Adrenal gland (tissue), 12 donors: Measurements from ENCODE around the gene MCM3AP. TPM values are rescaled to one million over a fixed set of nuclear protein-coding genes. Genes with fewer than 3 reads are reported as not detected.

Experiments used
- DNase-seq, 7 donors: peaks; one replicate each; pipeline ENCODE4 v3.0.0-alpha.2; 2019 to 2020
- H3K27ac ChIP-seq, 5 donors: fragments of 200-600 bp; sonication (generic) in 4 of 5; 1 replicate in 3 of 5; 2 replicates in 2 of 5; pipeline versions ENCODE4 v1.5.1 to v1.8.0; 2016 to 2020; ENCODE audit warnings: mild to moderate bottlenecking in 1 of 5
- H3K27me3 ChIP-seq: fragments of 200-600 bp; 2 replicates; pipeline ENCODE4 v1.8.0; 2021
- H3K36me3 ChIP-seq, 2 donors: fragments of 200-600 bp; replicated peaks in 1 of 2; 1 replicate in 1 of 2; 2 replicates in 1 of 2; pipeline versions ENCODE4 v1.5.1 to v1.8.0; 2018 to 2022
- H3K4me1 ChIP-seq, 2 donors: fragments of 200-600 bp; replicated peaks in 1 of 2; 1 replicate in 1 of 2; 2 replicates in 1 of 2; pipeline versions ENCODE4 v1.5.1 to v1.8.0; 2018 to 2021
- H3K4me3 ChIP-seq, 4 donors: fragments of 200-600 bp; sonication (generic) in 3 of 4; one replicate each; pipeline ENCODE4 v1.5.1; 2016 to 2018
- H3K9me3 ChIP-seq, 3 donors: fragments of 200-600 bp; sonication (generic) in 1 of 3; replicated peaks in 1 of 3; 1 replicate in 2 of 3; 2 replicates in 1 of 3; pipeline versions ENCODE4 v1.5.1 to v1.8.0; 2016 to 2021
- CTCF ChIP-seq, 6 experiments: fragments of 450-650 bp in 4 of 6; fragments of 200-600 bp in 2 of 6; sonication (generic) in 1 of 6; IDR thresholded peaks; 1 replicate in 5 of 6; 2 replicates in 1 of 6; pipeline versions ENCODE4 v1.5.1 to v1.8.0; 2016 to 2021; ENCODE audit warnings: antibody characterized with exemption in 6 of 6, mild to moderate bottlenecking in 2 of 6, moderate library complexity in 1 of 6
- POLR2A ChIP-seq, 2 donors: fragments of 450-650 bp; IDR thresholded peaks; one replicate each; pipeline ENCODE4 v1.6.1; 2017; ENCODE audit warnings: antibody characterized with exemption in 2 of 2, mild to moderate bottlenecking in 2 of 2, moderate library complexity in 1 of 2
- WGBS, 4 donors: extraction: QIAGEN DNeasy Blood & Tissue Kit in 2 of 4; methylation state at CpG; one replicate each; pipeline versions ENCODE4 v1.1.5 to v1.1.7; 2013 to 2017; 5-methylcytosine and 5-hydroxymethylcytosine counted together
- intact Hi-C, 2 donors: fragments of 100-400 bp; cut with DNase I; formaldehyde crosslinking; loops; one replicate each; pipeline versions ENCODE4 v1.14.1 to v1.15.0; 2022 to 2023
- polyA plus RNA-seq, 3 donors: library from polyadenylated mRNA; stranded (reverse); fragments of 200-250 nt in 2 of 3; fragments of 350-450 nt in 1 of 3; fragmentation: Illumina TruSeq in 1 of 3; extraction: RNeasy Lipid Tissue Mini Kit (QIAGEN cat#74804) in 1 of 3; gene quantifications; one replicate each; pipeline ENCODE4 v1.2.3, GENCODE V29; 2013 to 2014
- total RNA-seq, 9 donors: library from RNA; depleted of rRNA in 4 of 9; stranded (reverse); fragments of >200 nt in 4 of 9; fragments of 120-200 nt in 1 of 9; fragmentation: NEBNext Ultra II Directional in 1 of 9; extraction: Animal tissue kit (Norgen Biotek cat#: 25700) in 1 of 9; gene quantifications; one replicate each; pipeline versions ENCODE4 v1.1.0 to v1.2.4, GENCODE V29; 2013 to 2023
- donor health status: healthy with polysubstance abuse.
- donor health status: Bipolar disorder and iron deficiency.
- donor health status: DM: yes; HTN: yes; CAD: no.
- donor health status: DM: no; HTN: no; CAD: no.
- donor health status: DM: no; HTN: no; CAD: no.
- donor health status: DM: yes; HTN: yes; CAD: no.

Gene MCM3AP
- total and polyA plus RNA-seq, 12 donors: 34.8 to 89.4 (median 70.1) TPM

GRCh38 chr21:46191686-46192575, 93.5 kb downstream of the MCM3AP start:
- intact Hi-C loops: no loop called here
- Histone ChIP-seq H3K36me3 (peaks cover 0 to 44% of the 10 kb centered on the region in 2 donors), H3K4me3 (no peak overlapping the region), H3K27ac (peak overlapping the region in 4 of 5 donors; percentile 10 to 97 (median 58)), H3K9me3 (no peaks in the 10 kb centered on the region), H3K27me3 (no peaks in the 10 kb centered on the region), H3K4me1 (peaks cover 26 to 39% of the 10 kb centered on the region in 2 donors)
- TF ChIP-seq CTCF (IDR thresholded peaks at IDR 0.05) (no peak), POLR2A (IDR thresholded peaks at IDR 0.05) (no peak)
- DNase-seq: peak in 4 of 7 donors; percentile 14 to 43 (median 18)
- WGBS, 4 donors: 93 to 95% (median 95%) methylated on average over 7 to 20 of the region's 20 CpGs

GRCh38 chr21:46191257-46191685, 94.1 kb downstream of the MCM3AP start:
- Histone ChIP-seq H3K36me3 (peaks cover 0 to 37% of the 10 kb centered on the region in 2 donors), H3K27me3 (no peaks in the 10 kb centered on the region), H3K4me3 (no peak overlapping the region), H3K27ac (peak overlapping the region in 4 of 5 donors; percentile 72 to 97 (median 85)), H3K4me1 (peaks cover 26 to 39% of the 10 kb centered on the region in 2 donors), H3K9me3 (no peaks in the 10 kb centered on the region)
- 63 to 80% (median 65%) methylated on average over 1 to 4 of the region's 4 CpGs for WGBS, 4 donors
- DNase-seq: peak; percentile 79 to 91 (median 88)
- no peak for TF ChIP-seq CTCF (IDR thresholded peaks at IDR 0.05)
- peak in 1 of 2 donors; percentile 58 for TF ChIP-seq POLR2A (IDR thresholded peaks at IDR 0.05)
- intact Hi-C loops: no loop called here

GRCh38 chr21:46190491-46191131, 94.8 kb downstream of the MCM3AP start:
- no peaks in the 10 kb centered on the region for H3K9me3 ChIP-seq
- H3K27ac ChIP-seq: peak overlapping the region; percentile 0 to 97 (median 73)
- H3K36me3 ChIP-seq: peaks cover 0 to 30% of the 10 kb centered on the region in 2 donors
- no peak overlapping the region for H3K4me3 ChIP-seq
- intact Hi-C loops: no loop called here
- TF ChIP-seq CTCF (IDR thresholded peaks at IDR 0.05): no peak
- no peak for TF ChIP-seq POLR2A (IDR thresholded peaks at IDR 0.05)
- DNase-seq: peak in 2 of 7 donors; percentile 14 to 19
- H3K27me3 ChIP-seq: no peaks in the 10 kb centered on the region
- H3K4me1 ChIP-seq: peaks cover 26 to 39% of the 10 kb centered on the region in 2 donors
- WGBS, 4 donors: 66 to 86% (median 85%) methylated on average over 6 to 15 of the region's 15 CpGs

GRCh38 chr21:46189959-46190490, 95.4 kb downstream of the MCM3AP start:
- intact Hi-C loops: no loop called here
- TF ChIP-seq CTCF (IDR thresholded peaks at IDR 0.05) (no peak), POLR2A (IDR thresholded peaks at IDR 0.05) (no peak)
- H3K4me1 ChIP-seq: peaks cover 26 to 39% of the 10 kb centered on the region in 2 donors
- H3K36me3 ChIP-seq: peaks cover 0 to 25% of the 10 kb centered on the region in 2 donors
- 94 to 100% (median 96%) methylated on average over 1 to 14 of the region's 14 CpGs for WGBS, 4 donors
- H3K27ac ChIP-seq: peak overlapping the region in 4 of 5 donors; percentile 76 to 97 (median 96)
- peak in 4 of 7 donors; percentile 14 to 54 (median 20) for DNase-seq
- H3K9me3 ChIP-seq: no peaks in the 10 kb centered on the region
- no peak overlapping the region for H3K4me3 ChIP-seq
- no peaks in the 10 kb centered on the region for H3K27me3 ChIP-seq
